K562 (cell line): Measurements from ENCODE around the gene PTGES3L. TPM values are rescaled to one million over a fixed set of nuclear protein-coding genes. Genes with fewer than 3 reads are reported as not detected.
A peak's percentile ranks its signal among the peaks of the same experiment; 100 is the strongest.

Experiments
- ATAC-seq: fragments of 200-7000 bp; cut with Tn5 transposase; 3 replicates; pipeline ENCODE4 v1.9.1; 2020; ENCODE audit warnings: moderate library complexity
- BruUV-seq: library from RNA; stranded (reverse); fragments of 400-500 nt; replicated peaks from 2 replicates; lab custom pipeline; 2021; lab: Mats Ljungman, UMichigan
- CTCF ChIA-PET: fragments of 300-600 bp; formaldehyde crosslinking; extraction: SDS; loops from one replicate; lab custom pipeline; 2021; ENCODE audit warnings: low intra/inter-chr PET ratio; lab: Yijun Ruan, JAX
- POLR2A ChIA-PET: fragments of 300-600, 350-650 bp; sonication (Branson Sonifier 250); formaldehyde crosslinking; extraction: SDS; loops from one replicate; lab custom pipeline; 2021; ENCODE audit warnings: antibody characterized with exemption, inconsistent platforms; lab: Yijun Ruan, JAX
- DNase-seq, 4 experiments: peaks; one replicate each; pipeline versions ENCODE4 v3.0.0 to v3.0.0-alpha.2; 2011 to 2018; ENCODE audit warnings: low spot score in 3 of 4, mixed read lengths in 3 of 4; ENCODE audit errors: extremely low read depth in 1 of 4
- FAIRE-seq: peaks from 2 replicates; lab custom pipeline; 2011; peaks lifted over from hg19 to GRCh38; lab: Jason Lieb, UNC
- H2AFZ ChIP-seq: 2 replicates; pipeline ENCODE4 v1.6.0; 2011; ENCODE audit warnings: low read depth, low read length, control low read depth, inconsistent platforms
- H3K27ac ChIP-seq: fragments of 200-600 bp; 3 replicates; pipeline ENCODE4 v1.8.0; 2011; ENCODE audit warnings: low read depth, mild to moderate bottlenecking, control low read depth, inconsistent platforms, low read length, moderate library complexity, mixed read lengths; ENCODE audit errors: extremely low read depth
- H3K27me3 ChIP-seq, 2 experiments: fragments of 300-600 bp in 1 of 2; 2 replicates in 1 of 2; 3 replicates in 1 of 2; pipeline versions ENCODE4 v1.6.0 to v1.8.0; 2011; ENCODE audit warnings: inconsistent platforms in 2 of 2, low read length in 2 of 2, mild to moderate bottlenecking in 1 of 2, mixed read lengths in 1 of 2, moderate library complexity in 1 of 2; ENCODE audit not compliant: control insufficient read depth in 2 of 2, insufficient read depth in 2 of 2
- H3K36me3 ChIP-seq: fragments of 300-600 bp; 3 replicates; pipeline ENCODE4 v1.8.0; 2011; ENCODE audit warnings: mild to moderate bottlenecking, low read length, inconsistent platforms; ENCODE audit not compliant: control insufficient read depth, insufficient read depth
- H3K4me1 ChIP-seq, 2 experiments: fragments of 200-600 bp in 1 of 2; replicated peaks in 1 of 2; 2 replicates in 1 of 2; 3 replicates in 1 of 2; pipeline versions ENCODE4 v1.5.1 to v1.8.0; 2011; ENCODE audit warnings: inconsistent platforms in 2 of 2, low read length in 2 of 2, mild to moderate bottlenecking in 1 of 2, mixed read lengths in 1 of 2, moderate library complexity in 1 of 2; ENCODE audit not compliant: control insufficient read depth in 2 of 2, insufficient read depth in 2 of 2
- H3K4me2 ChIP-seq: 2 replicates; pipeline ENCODE4 v1.6.1; 2011; ENCODE audit warnings: low read length, control low read depth, inconsistent platforms, mixed read lengths; ENCODE audit not compliant: insufficient read depth
- H3K4me3 ChIP-seq: fragments of 200-600 bp; sonication (generic), shearing (Covaris generic); 2 replicates; pipeline ENCODE4 v1.5.1; 2016; ENCODE audit warnings: control low read depth, inconsistent platforms
- H3K79me2 ChIP-seq: fragments of 200-600 bp; 3 replicates; pipeline ENCODE4 v1.8.0; 2011; ENCODE audit warnings: low read length, inconsistent platforms; ENCODE audit not compliant: control insufficient read depth, insufficient read depth
- H3K9ac ChIP-seq, 2 experiments: 2 replicates each; pipeline versions ENCODE4 v1.6.0 to v1.6.1; 2011; ENCODE audit warnings: low read depth in 2 of 2, low read length in 2 of 2, control low read depth in 1 of 2, inconsistent platforms in 1 of 2, mild to moderate bottlenecking in 1 of 2, mixed read lengths in 1 of 2; ENCODE audit not compliant: insufficient read depth in 1 of 2
- H3K9me1 ChIP-seq: one replicate; pipeline ENCODE4 v1.6.0; 2011; ENCODE audit warnings: inconsistent platforms, mild to moderate bottlenecking, low read length, moderate library complexity; ENCODE audit not compliant: control insufficient read depth, insufficient read depth
- H3K9me3 ChIP-seq: replicated peaks from 2 replicates; pipeline ENCODE4 v1.5.1; 2011; ENCODE audit warnings: low read depth, low read length, inconsistent platforms; ENCODE audit not compliant: control insufficient read depth, insufficient read depth
- H4K20me1 ChIP-seq: replicated peaks from 2 replicates; pipeline ENCODE4 v1.6.1; 2011; ENCODE audit warnings: low read length, inconsistent platforms, mixed read lengths; ENCODE audit not compliant: control insufficient read depth, insufficient read depth
- CBFA2T2 ChIP-seq: fragments of 450-650 bp; conservative IDR thresholded peaks from 2 replicates; pipeline ENCODE4 v1.6.1; 2017; ENCODE audit warnings: mild to moderate bottlenecking
- CC2D1A ChIP-seq: fragments of 450-650 bp; IDR thresholded peaks from 2 replicates; pipeline ENCODE4 v1.6.1; 2017; ENCODE audit warnings: mild to moderate bottlenecking
- CREB3 ChIP-seq: fragments of 450-650 bp; conservative IDR thresholded peaks from 2 replicates; pipeline ENCODE4 v1.6.1; 2016; ENCODE audit warnings: missing genetic modification characterization, low read depth, mild to moderate bottlenecking, missing compliant biosample characterization, moderate library complexity
- DDX20 ChIP-seq: fragments of 450-650 bp; IDR thresholded peaks from 2 replicates; pipeline ENCODE4 v1.6.1; 2016; ENCODE audit warnings: missing genetic modification characterization, low read depth, mild to moderate bottlenecking, missing compliant biosample characterization, moderate library complexity
- HDAC2 ChIP-seq: fragments of 450-650 bp; IDR thresholded peaks from 2 replicates; pipeline ENCODE4 v1.6.1; 2016; ENCODE audit warnings: mild to moderate bottlenecking
- HDAC8 ChIP-seq: fragments of 450-650 bp; IDR thresholded peaks from 2 replicates; pipeline ENCODE4 v1.6.1; 2016; ENCODE audit warnings: mild to moderate bottlenecking, missing genetic modification characterization, moderate library complexity, missing compliant biosample characterization
- HEY1 ChIP-seq: fragments of 250-450 bp; sonication (Bioruptor Pico); IDR thresholded peaks from 2 replicates; pipeline ENCODE4 v1.5.0; 2020; ENCODE audit warnings: mild to moderate bottlenecking, moderate library complexity, borderline replicate concordance
- KLF1 ChIP-seq: fragments of 450-650 bp; IDR thresholded peaks from 2 replicates; pipeline ENCODE4 v1.6.1; 2016; ENCODE audit warnings: missing genetic modification characterization, missing compliant biosample characterization
- KLF6 ChIP-seq: fragments of 250-450 bp; sonication (Bioruptor Pico); IDR thresholded peaks from 2 replicates; pipeline ENCODE4 v1.4.0; 2020; ENCODE audit warnings: mild to moderate bottlenecking, moderate library complexity, borderline replicate concordance
- LEF1 ChIP-seq: fragments of 450-650 bp; IDR thresholded peaks from 2 replicates; pipeline ENCODE4 v1.6.1; 2016; ENCODE audit warnings: mild to moderate bottlenecking
- MCM3 ChIP-seq: fragments of 450-650 bp; IDR thresholded peaks from 2 replicates; pipeline ENCODE4 v1.6.1; 2016
- NCOA2 ChIP-seq, 2 experiments: fragments of 450-650 bp; IDR thresholded peaks; 2 replicates each; pipeline ENCODE4 v1.6.1; 2018; ENCODE audit warnings: mild to moderate bottlenecking in 2 of 2, moderate library complexity in 1 of 2; ENCODE audit not compliant: partially characterized antibody in 2 of 2
- NEUROD1 ChIP-seq: fragments of 150-350 bp; IDR thresholded peaks from 2 replicates; pipeline ENCODE4 v1.6.1; 2014; ENCODE audit warnings: borderline replicate concordance, low read length, low read depth; ENCODE audit not compliant: partially characterized antibody
- PHB2 ChIP-seq: fragments of 450-650 bp; IDR thresholded peaks from 2 replicates; pipeline ENCODE4 v1.6.1; 2017; ENCODE audit warnings: low read depth
- RBM15 ChIP-seq: fragments of 200-400 bp; formaldehyde crosslinking; IDR thresholded peaks from 2 replicates; pipeline ENCODE4 v1.6.1; 2018; ENCODE audit warnings: mild to moderate bottlenecking, low read length, moderate library complexity; ENCODE audit not compliant: insufficient read depth
- RFX1 ChIP-seq: fragments of 450-650 bp; IDR thresholded peaks from 2 replicates; pipeline ENCODE4 v1.6.1; 2016; ENCODE audit warnings: mild to moderate bottlenecking, moderate library complexity
- STAT5A ChIP-seq: IDR thresholded peaks from 2 replicates; pipeline ENCODE4 v1.6.1; 2012; ENCODE audit warnings: low read length, inconsistent platforms, borderline replicate concordance
- TAF7 ChIP-seq: fragments of 450-650 bp; IDR thresholded peaks from 2 replicates; pipeline ENCODE4 v1.6.1; 2016; ENCODE audit warnings: missing genetic modification characterization, missing compliant biosample characterization
- TFAP4 ChIP-seq: sonication (generic); formaldehyde crosslinking; IDR thresholded peaks from 2 replicates; pipeline ENCODE4 v1.8.0; 2022; ENCODE audit warnings: missing genetic modification reagents, mild to moderate bottlenecking, moderate library complexity, borderline replicate concordance
- ZC3H11A ChIP-seq: IDR thresholded peaks from 2 replicates; pipeline ENCODE4 v1.6.1; 2012; ENCODE audit warnings: low read depth, low read length, improper control_type of control experiment
- ZNF124 ChIP-seq: sonication (generic); formaldehyde crosslinking; IDR thresholded peaks from 2 replicates; pipeline ENCODE4 v1.8.1; 2022; ENCODE audit warnings: missing genetic modification reagents
- ZNF76 ChIP-seq: fragments of 250-450 bp; sonication (Bioruptor Pico); IDR thresholded peaks from 2 replicates; pipeline ENCODE4 v1.4.0; 2020; ENCODE audit warnings: mild to moderate bottlenecking, moderate library complexity, borderline replicate concordance
- ZNF77 ChIP-seq: fragments of 250-450 bp; sonication (Bioruptor Pico); IDR thresholded peaks from 2 replicates; pipeline ENCODE4 v1.5.0; 2020
- WGBS: fragments of 100-300 bp; shearing (Covaris generic); methylation state at CpG from one replicate; pipeline ENCODE4 v1.1.6; 2016; ENCODE audit warnings: low coverage, mixed read lengths; ENCODE audit not compliant: insufficient coverage; ENCODE audit errors: missing lambda C conversion rate; 5-methylcytosine and 5-hydroxymethylcytosine counted together
- in situ Hi-C: fragments of 300-500 bp; cut with MboI; formaldehyde crosslinking; loops from 4 replicates; pipeline ENCODE4 v1.15.0; 2018; ENCODE audit warnings: inconsistent platforms, mixed read lengths
- intact Hi-C: fragments of 100-400 bp; cut with micrococcal nuclease; formaldehyde crosslinking; loops from 2 replicates; pipeline ENCODE4 v1.14.2; 2022
- polyA plus RNA-seq, 8 experiments: library from polyadenylated mRNA; depleted of rRNA in 4 of 8; stranded (reverse) in 5 of 8; unstranded in 3 of 8; fragments of >200 nt; fragmentation: Nextera tagmentation in 2 of 8; fragmentation: Illumina TruSeq in 1 of 8; extraction: Ambion mirVana in 2 of 8; extraction: Trizol in 1 of 8; gene quantifications; 2 replicates each; pipeline versions ENCODE4 v1.2.1 to v1.2.3, GENCODE V29; 2011 to 2014; ENCODE audit warnings: inconsistent platforms in 1 of 8, missing spikeins in 1 of 8
- total RNA-seq, 7 experiments: library from RNA; depleted of rRNA in 6 of 7; stranded (reverse); fragments of >200 nt in 6 of 7; fragmentation: Illumina TruSeq in 2 of 7; extraction: Trizol in 2 of 7; gene quantifications; 2 replicates each; pipeline versions ENCODE4 v1.2.1 to v1.2.3, GENCODE V29; 2011 to 2021; ENCODE audit warnings: low replicate concordance in 1 of 7

Gene PTGES3L
- total and polyA plus RNA-seq, 9 of the 15 experiments (the other 6 are each of a cell fraction or from before 2014, with no cell fraction given) = 6.0 to 16.0 (median 9.6) TPM

GRCh38 chr17:42937712-42938596 is 41.9 kb downstream of the PTGES3L start:
- 16% methylated on average over 9 of the region's 9 CpGs for WGBS
- Histone ChIP-seq H3K9me3 (no peaks in the 10 kb centered on the region), H3K9me1 (no peaks in the 10 kb centered on the region), H3K79me2 (no peaks in the 10 kb centered on the region), H3K27me3 (no peaks in the 10 kb centered on the region), H3K27ac (no peak overlapping the region), H3K4me1 (no peaks in the 10 kb centered on the region), H3K4me3 (no peak overlapping the region), H3K36me3 (no peaks in the 10 kb centered on the region), H2AFZ (no peak overlapping the region), H3K9ac (no peak overlapping the region), H4K20me1 (no peaks in the 10 kb centered on the region), H3K4me2 (no peak overlapping the region)
- FAIRE-seq (peak; percentile 76), DNase-seq (peak; percentile 54 to 73 (median 60)), ATAC-seq (peak; percentile 96)
- BruUV-seq = no TSS peak
- ChIA-PET CTCF (interaction anchor here (0.5 to 3.0 kb wide), 6 partner anchors 59 to 975 kb away, joined by 3 to 37 read pairs (median 4); partner anchors contain the start of genes AOC2, ATP6V0A1 and RPL27), POLR2A (interaction anchor here (0.6 to 1.9 kb wide), 8 partner anchors 9 to 133 kb away, joined by 3 to 5 read pairs (median 4); no protein-coding TSS in a partner anchor)
- in situ Hi-C loops = loop anchor here (5.0 to 10.0 kb wide), 2 partner anchors 96 to 213 kb away; partner anchors contain the start of gene AOC2
- intact Hi-C loops = loop anchor here (1.0 to 5.0 kb wide), 3 partner anchors 59 to 216 kb away; partner anchors contain the start of gene RPL27
- TF ChIP-seq KLF1 (tag) = no peak
- no peak for TF ChIP-seq ZNF76 (CRISPR knock-in tag)
- no peak for TF ChIP-seq PHB2
- TF ChIP-seq HDAC8 (tag) = no peak
- TF ChIP-seq TFAP4 = no peak
- no peak for TF ChIP-seq DDX20
- no peak for TF ChIP-seq LEF1
- no peak for TF ChIP-seq RFX1
- TF ChIP-seq TAF7 = no peak
- TF ChIP-seq NEUROD1 = no peak
- no peak for TF ChIP-seq NCOA2 (IDR thresholded peaks at IDR 0.05; ENCODE audit: partially characterized antibody in 2 of 2)
- TF ChIP-seq CREB3 (tag) = no peak
- TF ChIP-seq KLF6 (CRISPR knock-in tag) = no peak
- no peak for TF ChIP-seq HEY1 (CRISPR knock-in tag)
- TF ChIP-seq CC2D1A = 0 out of 2 replicates have a peak, but pooled peaks have one; percentile 39
- TF ChIP-seq HDAC2 = no peak
- TF ChIP-seq STAT5A = no peak
- no peak for TF ChIP-seq CBFA2T2
- TF ChIP-seq MCM3 = no peak
- TF ChIP-seq ZC3H11A = no peak
- no peak for TF ChIP-seq RBM15
- no peak for TF ChIP-seq ZNF77 (CRISPR knock-in tag)
- no peak for TF ChIP-seq ZNF124 (CRISPR knock-in tag)
